Measurements from ENCODE around the gene RHBDL1.
A peak's percentile ranks its signal among the peaks of the same experiment; 100 is the strongest.

The RHBDL1 gene

GRCh38 chr16:721765-722540 is 46.5 kb downstream of the RHBDL1 start:
- DNase-seq = no peak

DNA sequence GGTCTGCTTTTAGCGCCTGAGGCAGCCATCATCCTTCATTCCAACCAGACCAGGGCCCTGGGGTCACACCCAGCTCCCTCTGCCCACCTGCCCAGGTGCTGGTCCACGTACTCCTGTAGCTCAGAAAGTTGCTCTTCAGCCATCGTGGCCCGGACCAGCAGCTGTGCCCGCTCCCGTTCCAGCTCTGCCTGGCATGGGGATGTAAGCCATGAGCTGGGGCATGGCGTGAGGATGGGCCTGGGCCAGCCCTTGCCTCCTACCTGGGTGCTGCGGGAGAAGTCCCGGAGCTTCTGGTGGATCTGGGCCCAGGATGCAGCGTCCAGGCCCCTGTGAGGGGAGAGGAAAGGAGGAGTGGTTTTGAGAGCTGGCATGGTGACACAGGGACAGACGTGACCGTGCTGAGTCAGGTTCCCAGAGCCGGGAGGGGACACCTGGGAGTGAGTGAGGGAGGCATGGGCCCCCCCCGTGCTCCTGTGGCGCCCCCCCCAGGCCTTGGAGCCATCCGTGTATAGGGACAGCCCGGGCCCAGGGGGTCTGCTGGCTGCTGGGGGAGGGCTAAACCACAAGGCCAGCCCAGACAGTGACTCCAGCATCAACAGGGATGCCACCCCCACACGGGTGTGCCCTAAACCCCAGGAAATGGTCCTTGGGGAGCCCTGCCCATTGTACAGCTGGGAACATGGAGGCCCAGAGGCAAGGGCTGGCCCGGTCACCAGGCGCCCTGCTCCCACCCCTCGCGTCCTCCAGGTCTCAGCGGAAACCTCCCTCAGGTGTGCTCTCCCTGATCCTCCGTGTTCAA is 47.6 kb downstream of the RHBDL1 start:
- no peak for DNase-seq

DNA sequence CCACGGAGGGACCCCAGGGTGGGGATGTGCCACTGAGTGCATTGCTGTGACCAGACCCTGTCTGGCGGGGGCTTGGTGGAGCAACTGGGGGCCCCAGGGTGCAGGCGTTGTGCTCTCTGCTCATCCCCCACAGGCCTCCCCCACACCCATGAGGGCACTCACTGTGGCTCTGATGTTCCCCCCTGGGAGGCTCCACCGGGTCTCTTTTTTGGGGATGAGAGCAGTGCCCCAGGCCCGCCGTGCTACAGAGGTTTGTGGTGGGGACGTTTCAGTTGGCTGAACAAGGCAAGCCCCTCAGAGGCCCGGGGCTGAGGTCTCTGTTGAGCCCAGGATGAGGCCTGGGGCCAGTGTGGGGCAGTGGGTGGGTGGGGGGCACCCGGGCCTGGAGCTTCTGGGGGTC is 48.2 kb downstream of the RHBDL1 start:
- no peak for DNase-seq

DNA sequence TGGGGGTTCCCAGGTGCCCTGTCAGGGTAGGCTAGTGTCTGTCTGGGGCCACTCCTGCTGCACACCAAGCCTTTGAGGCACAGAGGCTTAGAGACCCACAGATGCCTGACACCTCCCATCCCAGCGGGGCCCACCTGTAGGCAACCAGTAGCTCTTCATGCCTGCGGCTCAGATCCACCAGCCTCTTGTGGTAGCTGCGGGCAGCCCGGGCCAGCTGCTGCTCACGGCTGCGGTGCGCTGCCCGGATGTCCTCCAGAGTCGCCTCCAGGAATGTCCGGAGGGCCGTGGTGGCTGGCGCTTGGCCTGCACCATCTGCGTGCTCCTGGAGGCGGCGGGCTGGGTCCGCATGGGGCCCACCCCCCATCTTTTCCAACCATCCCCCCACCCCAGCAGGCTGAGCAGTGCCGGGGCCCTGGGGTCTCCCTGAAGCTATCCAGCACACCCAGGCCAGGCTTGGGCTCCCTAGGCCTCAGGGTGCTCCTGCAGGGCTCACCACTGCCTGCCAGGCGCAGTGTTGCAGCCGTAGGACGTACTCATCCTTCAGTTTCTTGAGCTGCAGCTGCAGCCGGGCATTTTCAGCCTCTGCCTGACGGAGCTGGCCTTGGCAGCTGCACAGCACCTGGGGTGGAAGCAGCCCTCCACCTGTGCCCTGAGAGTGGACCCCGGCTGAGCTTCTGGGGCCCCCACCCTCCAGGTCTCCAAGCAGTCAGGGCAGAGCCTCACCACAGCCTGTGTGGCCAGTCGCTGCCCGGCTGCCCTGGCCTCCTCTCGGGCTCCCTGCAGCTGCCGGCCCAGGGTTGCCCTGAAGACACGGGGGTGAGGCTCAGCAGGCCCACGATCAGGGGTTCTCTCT is 48.9 kb downstream of the RHBDL1 start:
- no peak for DNase-seq

- DNase-seq = no peak
Observed at GRCh38 chr16:725041-725376, 49.5 kb downstream of the RHBDL1 start.

DNA sequence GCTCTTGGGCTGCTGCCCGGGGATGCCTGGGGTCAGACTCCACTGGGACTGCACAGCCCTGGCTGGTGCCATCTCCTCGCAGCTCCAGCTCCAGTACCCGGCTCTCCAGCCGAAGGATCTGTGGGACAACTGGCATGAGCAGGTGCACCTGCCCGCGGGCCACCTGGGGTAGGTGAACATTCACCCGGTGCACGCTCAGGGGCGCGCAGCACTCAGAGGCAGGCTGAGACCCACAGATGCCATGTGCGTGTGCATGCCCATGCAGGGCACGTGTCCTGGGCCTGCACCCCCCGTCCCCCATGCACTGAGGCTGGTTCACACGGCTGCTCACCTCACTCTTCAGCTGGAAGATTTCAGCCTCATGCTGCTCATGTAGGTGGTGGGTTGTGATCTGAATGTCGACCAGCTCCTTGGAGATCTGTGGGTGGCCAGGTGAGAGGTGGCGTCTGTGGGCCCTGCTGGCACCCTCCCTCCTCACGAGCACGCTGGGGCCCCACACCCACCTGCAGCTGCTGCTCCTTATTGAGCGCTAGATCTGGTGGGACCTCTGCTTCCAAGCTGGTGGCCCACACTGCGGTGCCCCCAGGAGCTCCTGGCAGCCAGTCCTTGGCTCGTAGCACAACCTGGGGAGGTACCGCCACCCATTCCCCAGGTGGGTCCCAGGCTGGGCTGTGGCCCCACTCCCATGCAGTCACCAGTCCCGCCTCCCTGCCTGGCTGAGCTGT is 50.2 kb downstream of the RHBDL1 start:
- DNase-seq = no peak

DNA sequence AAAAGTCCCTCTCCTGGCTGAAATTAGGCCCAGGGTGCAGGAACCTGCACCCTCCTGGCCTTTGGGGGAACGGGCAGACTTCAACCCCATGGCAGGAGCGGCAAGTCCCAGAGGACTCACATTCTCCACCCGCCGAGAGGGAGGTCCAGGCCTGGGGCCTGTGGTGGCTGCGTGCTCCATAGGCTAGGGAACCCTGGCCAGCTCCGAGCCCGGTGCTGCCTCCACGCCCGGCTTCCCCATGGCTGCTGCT is 50.6 kb downstream of the RHBDL1 start:
- DNase-seq = no peak

- peak; percentile 88 for DNase-seq
Observed at GRCh38 chr16:726438-727290, 51.2 kb downstream of the RHBDL1 start, which contains the start of the genes CCDC78 and HAGHL. TSS of gene CCDC78 (minus strand) at chr16:726443. CDS start at chr16:726367, 76 bp downstream. TSS of gene HAGHL (plus strand) at chr16:727106. CDS start at chr16:727510, 404 bp downstream.

DNA sequence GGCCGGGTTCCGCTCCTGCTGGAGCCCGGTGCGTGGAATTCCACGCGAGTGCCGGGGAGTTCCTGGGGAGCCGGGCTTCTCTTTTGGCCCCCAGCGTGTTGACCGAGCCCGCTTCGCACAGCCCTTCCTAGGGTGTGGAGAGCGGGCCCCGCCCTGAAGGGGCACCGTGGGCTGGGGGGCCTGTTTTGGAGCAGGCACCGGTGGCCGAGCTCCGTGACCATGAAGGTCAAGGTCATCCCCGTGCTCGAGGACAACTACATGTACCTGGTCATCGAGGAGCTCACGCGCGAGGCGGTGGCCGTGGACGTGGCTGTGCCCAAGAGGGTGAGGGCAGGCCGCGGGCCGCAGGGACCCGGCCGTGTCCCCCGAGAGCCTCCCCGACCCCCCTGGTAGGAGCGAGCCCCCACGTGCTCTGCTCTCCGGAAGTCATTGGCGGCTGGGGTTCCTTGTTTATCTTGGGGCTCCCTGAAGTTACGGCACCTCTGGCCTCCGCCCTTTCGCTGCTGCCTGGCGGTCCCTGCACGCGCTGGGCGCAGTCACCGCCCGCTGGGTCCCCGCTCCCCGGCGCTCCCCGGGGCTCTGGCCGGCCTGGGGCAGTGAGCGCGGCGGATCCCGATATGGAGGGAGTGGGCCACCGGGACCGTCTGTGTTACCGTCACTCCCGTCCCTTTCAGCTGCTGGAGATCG is 52.0 kb downstream of the RHBDL1 start:
- no peak for DNase-seq
